Breast epithelium (tissue), 4 donors: ENCODE data around the gene TMEM158. TPM values are rescaled to one million over a fixed set of nuclear protein-coding genes. Genes with fewer than 3 reads are reported as not detected.
A peak's percentile ranks its signal among the peaks of the same experiment; 100 is the strongest.

Experiments used
- DNase-seq, 2 donors: peaks; one replicate each; pipeline ENCODE4 v3.0.0-alpha.2; 2019; ENCODE audit warnings: low spot score in 2 of 2
- H3K27ac ChIP-seq, 2 donors: fragments of 200-600 bp; sonication (generic) in 1 of 2; one replicate each; pipeline ENCODE4 v1.5.1; 2016 to 2019; ENCODE audit warnings: mild to moderate bottlenecking in 1 of 2
- H3K27me3 ChIP-seq, 2 donors: fragments of 200-600 bp; sonication (generic) in 1 of 2; one replicate each; pipeline versions ENCODE4 v1.5.1 to v1.6.0; 2017 to 2019; ENCODE audit warnings: control low read depth in 1 of 2, mild to moderate bottlenecking in 1 of 2
- H3K36me3 ChIP-seq: fragments of 200-600 bp; one replicate; pipeline ENCODE4 v1.5.1; 2019
- H3K4me1 ChIP-seq, 2 donors: fragments of 200-600 bp; sonication (generic); one replicate each; pipeline ENCODE4 v1.5.1; 2016 to 2019; ENCODE audit warnings: control low read depth in 1 of 2
- H3K4me3 ChIP-seq, 3 donors: fragments of 200-600 bp; sonication (generic); 1 replicate in 2 of 3; 2 replicates in 1 of 3; pipeline ENCODE4 v1.5.1; 2016 to 2019; ENCODE audit warnings: mild to moderate bottlenecking in 3 of 3, moderate library complexity in 2 of 3
- H3K9me3 ChIP-seq, 2 donors: fragments of 200-600 bp; sonication (generic) in 1 of 2; one replicate each; pipeline ENCODE4 v1.5.1; 2016 to 2019; ENCODE audit warnings: control low read depth in 1 of 2
- POLR2A ChIP-seq: fragments of 450-650 bp; IDR thresholded peaks from one replicate; pipeline ENCODE4 v1.6.1; 2016; ENCODE audit warnings: antibody characterized with exemption, mild to moderate bottlenecking, moderate library complexity
- POLR2AphosphoS5 ChIP-seq, 3 donors: sonication (generic); formaldehyde crosslinking; IDR thresholded peaks; one replicate each; pipeline ENCODE4 v1.6.1; 2017; ENCODE audit warnings: antibody characterized with exemption in 3 of 3
- intact Hi-C: fragments of 100-400 bp; cut with DNase I; formaldehyde crosslinking; loops from one replicate; pipeline ENCODE4 v1.15.1; 2023; ENCODE audit warnings: low total_unique reads
- total RNA-seq, 3 donors: library from RNA; depleted of rRNA; stranded (reverse); fragments of >200 nt; gene quantifications; one replicate each; pipeline ENCODE4 v1.1.0, GENCODE V29; 2016
- TF ChIP-seq, protein P1 (sequence below), 3 donors: fragments of 450-650 bp; IDR thresholded peaks; one replicate each; pipeline ENCODE4 v1.5.1; 2016 to 2017; ENCODE audit warnings: antibody characterized with exemption in 3 of 3, mild to moderate bottlenecking in 3 of 3, moderate library complexity in 3 of 3

TMEM158 gene
- total RNA-seq, 3 donors from 2014 or later: 0.48 to 2.0 (median 1.0) TPM

DNA sequence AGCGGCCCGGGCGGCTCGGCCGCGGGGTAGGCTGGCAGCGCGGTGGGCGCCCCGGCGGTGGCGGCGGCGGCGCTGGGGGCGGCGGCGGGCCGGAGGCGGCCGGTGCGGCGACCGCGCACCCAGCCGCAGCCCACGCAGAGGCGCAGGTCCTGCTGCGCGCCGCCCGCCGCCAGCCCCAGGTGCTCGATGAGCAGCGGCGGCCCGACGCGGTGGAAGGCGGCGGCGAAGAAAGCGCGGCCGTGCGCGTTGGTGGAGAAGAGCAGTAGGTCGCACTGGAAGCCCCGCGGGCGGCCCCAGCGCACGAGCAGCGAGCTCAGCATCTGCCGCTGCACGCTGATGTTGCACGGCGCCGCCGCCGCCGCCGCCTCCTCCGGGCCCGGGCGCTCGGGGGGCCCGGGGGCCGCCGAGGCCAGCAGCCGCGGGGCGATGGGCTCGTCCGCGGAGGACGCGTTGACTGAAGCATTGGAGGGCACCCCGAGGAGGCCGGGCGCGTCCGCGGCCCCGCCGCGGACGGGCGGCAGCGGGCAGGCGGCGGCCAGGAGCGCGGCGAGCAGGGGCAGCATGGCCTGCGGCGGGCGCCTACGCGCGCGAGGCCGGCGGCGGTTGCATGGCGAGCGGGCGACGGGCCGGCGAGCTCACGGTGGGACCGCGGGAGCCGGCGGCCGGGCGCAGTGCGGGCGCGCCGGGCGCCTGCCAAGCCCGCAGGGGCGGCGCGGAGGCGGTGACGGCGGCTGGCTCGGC, 452 bp downstream of the TMEM158 start:
- Histone ChIP-seq H3K4me1 (no peaks in the 10 kb centered on the region), H3K9me3 (no peaks in the 10 kb centered on the region), H3K4me3 (peak overlapping the region; percentile 43 to 77 (median 59)), H3K36me3 (no peaks in the 10 kb centered on the region), H3K27ac (peak overlapping the region in 1 of 2 donors; percentile 19), H3K27me3 (no peaks in the 10 kb centered on the region)
- intact Hi-C loops: no loop called here
- TF ChIP-seq POLR2A: no peak
- TF ChIP-seq, protein P1, sequence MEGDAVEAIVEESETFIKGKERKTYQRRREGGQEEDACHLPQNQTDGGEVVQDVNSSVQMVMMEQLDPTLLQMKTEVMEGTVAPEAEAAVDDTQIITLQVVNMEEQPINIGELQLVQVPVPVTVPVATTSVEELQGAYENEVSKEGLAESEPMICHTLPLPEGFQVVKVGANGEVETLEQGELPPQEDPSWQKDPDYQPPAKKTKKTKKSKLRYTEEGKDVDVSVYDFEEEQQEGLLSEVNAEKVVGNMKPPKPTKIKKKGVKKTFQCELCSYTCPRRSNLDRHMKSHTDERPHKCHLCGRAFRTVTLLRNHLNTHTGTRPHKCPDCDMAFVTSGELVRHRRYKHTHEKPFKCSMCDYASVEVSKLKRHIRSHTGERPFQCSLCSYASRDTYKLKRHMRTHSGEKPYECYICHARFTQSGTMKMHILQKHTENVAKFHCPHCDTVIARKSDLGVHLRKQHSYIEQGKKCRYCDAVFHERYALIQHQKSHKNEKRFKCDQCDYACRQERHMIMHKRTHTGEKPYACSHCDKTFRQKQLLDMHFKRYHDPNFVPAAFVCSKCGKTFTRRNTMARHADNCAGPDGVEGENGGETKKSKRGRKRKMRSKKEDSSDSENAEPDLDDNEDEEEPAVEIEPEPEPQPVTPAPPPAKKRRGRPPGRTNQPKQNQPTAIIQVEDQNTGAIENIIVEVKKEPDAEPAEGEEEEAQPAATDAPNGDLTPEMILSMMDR (IDR thresholded peaks at IDR 0.05): no peak
- TF ChIP-seq POLR2AphosphoS5 (IDR thresholded peaks at IDR 0.05): no peak
- no peak for DNase-seq

GRCh38 chr3:45224824-45225464, 1.1 kb downstream of the TMEM158 start:
- peak; percentile 44 to 75 for DNase-seq
- no peaks in the 10 kb centered on the region for H3K4me1 ChIP-seq
- H3K27me3 ChIP-seq: no peaks in the 10 kb centered on the region
- H3K4me3 ChIP-seq: peak overlapping the region; percentile 39 to 77 (median 59)
- H3K27ac ChIP-seq: no peak overlapping the region
- H3K36me3 ChIP-seq: no peaks in the 10 kb centered on the region
- no peaks in the 10 kb centered on the region for H3K9me3 ChIP-seq
- intact Hi-C loops: no loop called here
- TF ChIP-seq, protein P1 (IDR thresholded peaks at IDR 0.05): peak in 1 of 3 donors; percentile 41
- TF ChIP-seq POLR2AphosphoS5 (IDR thresholded peaks at IDR 0.05): no peak
- TF ChIP-seq POLR2A: no peak

- Histone ChIP-seq H3K4me1 (no peaks in the 10 kb centered on the region), H3K9me3 (no peaks in the 10 kb centered on the region), H3K4me3 (peak overlapping the region in 2 of 3 donors; percentile 59 to 77), H3K27ac (no peak overlapping the region), H3K27me3 (no peaks in the 10 kb centered on the region), H3K36me3 (no peaks in the 10 kb centered on the region)
- TF ChIP-seq, protein P1 (IDR thresholded peaks at IDR 0.05): no peak
- no peak for TF ChIP-seq POLR2A
- TF ChIP-seq POLR2AphosphoS5 (IDR thresholded peaks at IDR 0.05): no peak
- intact Hi-C loops: no loop called here
- no peak for DNase-seq
These were observed 2.0 kb downstream of the TMEM158 start for GRCh38 chr3:45223889-45224727.

DNA sequence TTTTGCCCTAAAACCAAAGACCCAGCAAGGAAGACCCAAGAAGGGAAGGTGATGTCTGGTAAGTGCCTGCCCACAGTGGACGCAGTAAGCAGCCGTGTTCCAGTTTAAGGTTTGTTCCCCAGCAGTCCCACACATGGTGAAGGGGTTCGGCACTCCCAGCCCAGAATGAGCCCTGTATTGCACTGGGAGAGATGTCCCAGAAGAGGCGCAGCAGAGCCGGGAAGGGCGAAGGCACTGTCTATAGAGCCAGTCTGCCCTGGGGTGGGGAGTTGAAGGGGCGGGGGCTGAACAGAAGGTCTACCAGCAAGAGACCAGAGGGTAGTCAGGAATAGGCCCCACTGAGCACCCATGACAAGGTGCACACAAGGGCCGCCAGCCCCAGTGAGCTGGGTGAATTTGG, 6.4 kb downstream of the TMEM158 start:
- TF ChIP-seq POLR2A: no peak
- TF ChIP-seq POLR2AphosphoS5 (IDR thresholded peaks at IDR 0.05): no peak
- TF ChIP-seq, protein P1 (IDR thresholded peaks at IDR 0.05): no peak
- no peaks in the 10 kb centered on the region for H3K4me1 ChIP-seq
- H3K27me3 ChIP-seq: no peaks in the 10 kb centered on the region
- H3K9me3 ChIP-seq: no peaks in the 10 kb centered on the region
- no peak for DNase-seq
- intact Hi-C loops: no loop called here
- no peak overlapping the region for H3K27ac ChIP-seq
- H3K4me3 ChIP-seq: no peak overlapping the region
- no peaks in the 10 kb centered on the region for H3K36me3 ChIP-seq
